ENCODE results near the gene RAB1B. TPM values are rescaled to one million over a fixed set of nuclear protein-coding genes. Genes with fewer than 3 reads are reported as not detected.
"Not testable (repeated sequence)": the region's sequence is repeated elsewhere in the genome, so short reads cannot be mapped to it uniquely, and the experiment has no call there.

RAB1B gene
- polyA plus RNA-seq, 4 donors: 122 to 168 (median 138) TPM

- no peak for DNase-seq (ENCODE audit: low read depth in 4 of 4, low spot score in 2 of 4)
Observed at GRCh38 chr11:66294626-66295620, 26.5 kb downstream of the RAB1B start.

- DNase-seq (ENCODE audit: low read depth in 4 of 4, low spot score in 2 of 4): no peak
Observed at GRCh38 chr11:66297610-66298009, 29.2 kb downstream of the RAB1B start.

GRCh38 chr11:66299186-66299585, 30.7 kb downstream of the RAB1B start:
- no peak for DNase-seq (ENCODE audit: low read depth in 4 of 4, low spot score in 2 of 4)

GRCh38 chr11:66302656-66303055, 34.2 kb downstream of the RAB1B start:
- no peak for DNase-seq (ENCODE audit: low read depth in 4 of 4, low spot score in 2 of 4)

- no peak for DNase-seq (ENCODE audit: low read depth in 4 of 4, low spot score in 2 of 4)
Observed at GRCh38 chr11:66309475-66309874, 41.0 kb downstream of the RAB1B start.

- no peak for DNase-seq (ENCODE audit: low read depth in 4 of 4, low spot score in 2 of 4)
Observed at GRCh38 chr11:66310324-66310723, 41.9 kb downstream of the RAB1B start.

- not testable (repeated sequence) for DNase-seq (ENCODE audit: low read depth in 4 of 4, low spot score in 2 of 4)
Observed at GRCh38 chr11:66310803-66311440, 42.5 kb downstream of the RAB1B start.

GRCh38 chr11:66311470-66311964, 43.1 kb downstream of the RAB1B start:
- DNase-seq (ENCODE audit: low read depth in 4 of 4, low spot score in 2 of 4): no peak

- peak in 3 of 4 donors; percentile 78 to 92 (median 89) for DNase-seq (ENCODE audit: low read depth in 4 of 4, low spot score in 2 of 4)
Observed at GRCh38 chr11:66311965-66312548, 43.6 kb downstream of the RAB1B start.

- DNase-seq (ENCODE audit: low read depth in 4 of 4, low spot score in 2 of 4): peak; percentile 81 to 95 (median 92)
Observed at GRCh38 chr11:66312549-66313320, 44.3 kb downstream of the RAB1B start.

GRCh38 chr11:66313321-66314185, 45.1 kb downstream of the RAB1B start:
- DNase-seq (ENCODE audit: low read depth in 4 of 4, low spot score in 2 of 4): peak in 1 of 4 donors; percentile 65

- DNase-seq (ENCODE audit: low read depth in 4 of 4, low spot score in 2 of 4): no peak
Observed at GRCh38 chr11:66314186-66314501, 45.7 kb downstream of the RAB1B start.

- no peak for DNase-seq (ENCODE audit: low read depth in 4 of 4, low spot score in 2 of 4)
Observed at GRCh38 chr11:66314561-66315497, 46.4 kb downstream of the RAB1B start.

- no peak for DNase-seq (ENCODE audit: low read depth in 4 of 4, low spot score in 2 of 4)
Observed at GRCh38 chr11:66315498-66315885, 47.1 kb downstream of the RAB1B start.

GRCh38 chr11:66315921-66316811, 47.7 kb downstream of the RAB1B start:
- DNase-seq (ENCODE audit: low read depth in 4 of 4, low spot score in 2 of 4): no peak

- peak in 1 of 4 donors; percentile 64 for DNase-seq (ENCODE audit: low read depth in 4 of 4, low spot score in 2 of 4)
Observed at GRCh38 chr11:66316849-66317251, 48.4 kb downstream of the RAB1B start, which contains the start of gene CD248. Gene CD248 (minus strand): TSS chr11:66317044. CDS start chr11:66317027, 17 bp downstream.

- DNase-seq (ENCODE audit: low read depth in 4 of 4, low spot score in 2 of 4): peak in 1 of 4 donors; percentile 68
Observed at GRCh38 chr11:66317322-66317722, 48.9 kb downstream of the RAB1B start.
